HK-2 (cell line): ENCODE measurements around the gene BICDL1.
"Not testable (repeated sequence)": the region's sequence is repeated elsewhere in the genome, so short reads cannot be mapped to it uniquely, and the experiment has no call there.

Experiments used
- DNase-seq: peaks from one replicate; pipeline ENCODE4 v3.0.0-alpha.2; 2018; ENCODE audit not compliant: unreplicated experiment

BICDL1 gene

DNA sequence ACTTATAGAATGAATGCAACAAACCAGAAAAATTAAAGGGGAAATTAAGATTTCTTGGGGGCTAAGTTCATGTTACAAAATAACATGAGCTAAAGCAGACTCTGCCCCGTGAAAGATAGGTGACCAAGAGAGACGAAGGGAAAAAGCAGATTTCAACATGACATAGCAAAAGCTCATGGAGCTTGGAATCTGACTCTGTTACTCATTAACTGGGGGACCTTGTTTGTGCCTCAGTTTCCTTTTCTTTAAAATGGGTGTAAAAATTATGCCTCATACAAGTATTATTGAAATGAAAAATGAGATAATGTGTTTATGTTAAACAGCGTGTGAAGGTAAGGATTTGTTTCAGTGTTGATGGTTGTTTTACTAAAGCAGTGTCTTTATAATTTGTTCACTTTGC lies 11.5 kb downstream of the BICDL1 start:
- no peak for DNase-seq

DNA sequence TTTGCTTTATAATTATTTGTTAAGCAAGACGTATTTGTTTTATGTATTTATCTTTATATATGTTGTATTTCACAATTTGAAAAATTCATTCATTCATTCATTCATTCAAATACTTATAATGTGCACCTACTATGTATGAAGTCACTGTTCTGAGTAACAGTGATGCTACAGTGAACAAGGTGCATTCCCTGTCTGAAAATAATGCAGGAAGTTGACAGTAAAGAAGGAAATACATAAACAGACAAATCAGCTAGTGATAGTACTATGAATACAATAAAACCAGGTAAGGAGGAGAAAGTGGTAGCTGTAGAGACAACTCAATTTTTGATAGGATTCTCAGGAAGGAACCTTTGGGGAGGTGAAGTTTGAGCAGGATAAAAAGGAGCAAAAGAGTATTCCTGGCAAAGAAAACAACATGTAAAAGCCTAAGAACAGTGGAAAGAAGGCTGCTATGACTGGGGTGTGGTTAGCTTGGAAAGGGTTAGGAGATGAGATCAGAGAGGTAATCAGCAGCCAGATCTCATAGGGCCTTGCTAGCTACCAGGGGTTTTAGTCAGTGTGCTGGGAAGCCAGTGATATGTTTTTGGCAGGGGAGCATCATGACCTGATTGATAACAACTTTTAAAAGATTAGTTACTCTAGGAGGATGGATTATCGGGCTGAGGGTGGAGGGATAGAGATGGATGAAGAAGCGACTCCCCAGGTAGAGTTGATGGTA lies 17.4 kb downstream of the BICDL1 start:
- no peak for DNase-seq

DNA sequence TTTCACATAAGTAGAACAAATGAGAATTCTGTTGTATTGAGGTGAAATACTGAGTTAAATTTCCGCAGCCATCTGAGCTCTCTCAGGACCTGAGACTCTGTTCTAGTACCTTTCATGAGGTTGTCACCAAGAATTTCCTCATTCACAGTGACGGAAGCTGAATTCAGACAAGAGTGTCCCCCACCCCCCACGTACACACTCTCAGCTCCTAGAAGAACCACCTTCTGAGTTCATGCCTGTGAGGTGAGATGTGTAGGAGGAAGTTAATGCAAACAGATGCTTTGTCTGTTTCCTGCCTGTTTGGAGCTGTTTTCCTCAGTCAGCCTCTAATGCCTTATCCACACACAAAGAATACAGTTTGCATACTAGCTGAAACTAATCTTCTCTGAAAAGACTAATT lies 18.2 kb downstream of the BICDL1 start:
- no peak for DNase-seq

DNA sequence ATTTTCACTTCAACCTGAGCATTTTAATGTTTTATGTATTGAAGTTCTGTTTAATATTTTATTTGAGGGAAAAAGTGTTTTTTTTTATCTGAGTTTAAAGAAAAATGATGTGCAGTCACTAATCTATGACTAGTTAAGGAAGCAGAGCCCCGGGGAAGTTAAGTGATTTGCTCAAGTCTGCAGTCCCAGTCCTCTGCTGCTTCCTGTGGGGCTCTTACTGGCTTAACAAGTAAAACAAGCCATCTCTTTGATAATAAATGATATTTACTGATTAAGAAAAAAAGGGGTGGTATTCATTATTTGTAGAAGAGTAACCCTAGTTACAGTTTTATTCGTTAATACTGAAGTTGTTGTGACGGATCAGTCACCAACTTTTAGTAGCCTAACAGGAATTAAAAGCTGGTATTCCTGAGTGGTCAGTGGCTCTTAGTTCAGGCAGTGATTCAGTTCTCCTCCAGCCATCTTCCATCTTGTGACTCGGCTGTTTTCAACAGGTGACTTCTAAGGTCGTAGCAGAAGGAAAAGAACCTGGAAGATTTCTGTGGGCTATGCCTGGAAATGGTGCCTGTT lies 21.7 kb downstream of the BICDL1 start:
- no peak for DNase-seq

DNA sequence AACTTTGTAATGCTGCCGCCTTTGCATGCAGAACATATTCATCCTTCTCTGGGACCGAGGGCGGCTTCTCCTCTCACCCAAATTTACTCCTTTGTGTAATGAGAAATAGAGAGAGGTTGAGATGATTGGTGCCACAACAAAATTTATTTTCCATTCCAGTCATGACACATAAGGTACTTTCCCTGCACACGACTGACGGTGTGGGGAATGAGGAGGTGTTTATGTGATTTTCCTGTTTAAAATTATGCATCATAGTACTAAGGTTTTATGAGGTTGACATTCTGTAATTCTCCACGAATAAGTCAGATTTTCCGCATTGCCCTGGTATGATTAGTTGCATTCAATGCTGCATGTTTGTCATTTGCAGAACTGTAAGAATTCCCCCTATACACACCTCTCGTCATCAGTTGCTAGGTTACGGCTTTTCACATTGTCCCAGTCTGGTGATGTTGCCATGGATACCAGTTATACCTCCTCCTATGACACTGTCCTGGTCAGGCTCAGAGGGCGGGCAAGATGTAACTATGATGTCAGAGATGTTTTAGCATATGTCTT lies 23.1 kb downstream of the BICDL1 start:
- no peak for DNase-seq

DNA sequence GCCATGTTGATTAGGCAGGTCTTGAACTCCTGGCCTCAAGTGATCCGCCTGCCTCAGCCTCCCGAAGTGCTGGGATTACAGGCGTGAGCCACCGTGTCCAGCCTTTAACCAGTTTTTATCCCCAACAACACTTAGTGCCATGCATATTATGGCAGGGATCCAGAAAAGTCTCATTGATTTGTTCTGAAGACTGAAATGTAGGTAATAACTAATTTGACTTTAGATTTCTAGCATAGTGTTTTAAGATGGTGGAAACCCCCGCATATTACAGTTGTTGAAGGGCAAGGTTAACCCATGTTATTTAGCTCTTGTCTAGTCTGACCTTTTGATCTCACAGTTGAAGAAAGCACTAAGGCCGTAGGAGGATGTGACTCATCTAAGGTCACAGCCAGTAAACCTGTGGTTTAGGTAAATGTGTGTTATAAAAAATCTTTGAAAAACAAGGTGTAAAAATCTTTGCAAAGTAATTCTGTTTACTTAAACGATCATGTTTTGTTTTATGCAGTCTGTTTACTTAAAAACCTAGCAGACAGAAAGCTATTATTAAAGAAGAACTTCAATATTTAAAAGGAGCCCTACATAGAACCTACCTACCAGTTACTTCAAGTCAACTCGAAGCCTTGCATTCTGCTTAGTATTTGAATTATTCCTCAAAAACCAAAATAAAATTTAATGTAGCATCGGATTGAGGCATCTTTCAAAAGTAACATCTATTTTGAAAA lies 24.8 kb downstream of the BICDL1 start:
- DNase-seq = no peak

DNA sequence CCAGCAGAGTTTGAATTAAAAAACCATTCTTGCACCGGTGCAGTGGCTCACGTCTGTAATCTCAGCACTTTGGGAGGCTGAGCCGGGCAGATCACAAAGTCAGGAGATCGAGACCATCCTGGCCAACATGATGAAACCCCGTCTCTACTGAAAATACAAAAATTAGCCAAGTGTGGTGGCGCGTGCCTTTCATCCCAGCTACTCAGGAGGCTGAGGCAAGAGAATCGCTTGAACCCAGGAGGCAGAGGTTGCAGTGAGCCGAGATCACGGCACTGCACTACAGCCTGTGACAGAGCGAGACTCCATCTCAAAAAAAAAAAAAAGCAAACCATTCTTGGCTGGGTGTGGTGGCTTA lies 25.3 kb downstream of the BICDL1 start:
- DNase-seq = not testable (repeated sequence)

DNA sequence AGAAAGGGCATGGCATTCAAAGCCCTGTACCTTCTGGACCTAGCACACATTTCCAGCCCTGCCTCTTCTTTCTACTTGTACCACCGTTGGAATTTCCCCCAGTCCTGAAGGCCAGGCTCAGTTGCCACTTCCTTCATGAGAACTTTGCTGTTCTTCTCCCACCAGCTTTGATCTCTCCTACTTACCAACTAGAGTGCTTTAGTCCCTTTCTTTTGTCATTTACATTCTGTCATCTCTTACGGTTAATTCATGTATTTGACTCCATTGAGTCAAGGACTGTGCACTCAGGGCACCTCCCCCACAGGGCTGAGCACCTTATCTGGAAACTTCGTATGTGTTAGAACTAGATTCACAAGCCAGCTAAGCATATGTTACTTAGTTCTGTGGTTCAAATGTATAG lies 26.3 kb downstream of the BICDL1 start:
- no peak for DNase-seq

DNA sequence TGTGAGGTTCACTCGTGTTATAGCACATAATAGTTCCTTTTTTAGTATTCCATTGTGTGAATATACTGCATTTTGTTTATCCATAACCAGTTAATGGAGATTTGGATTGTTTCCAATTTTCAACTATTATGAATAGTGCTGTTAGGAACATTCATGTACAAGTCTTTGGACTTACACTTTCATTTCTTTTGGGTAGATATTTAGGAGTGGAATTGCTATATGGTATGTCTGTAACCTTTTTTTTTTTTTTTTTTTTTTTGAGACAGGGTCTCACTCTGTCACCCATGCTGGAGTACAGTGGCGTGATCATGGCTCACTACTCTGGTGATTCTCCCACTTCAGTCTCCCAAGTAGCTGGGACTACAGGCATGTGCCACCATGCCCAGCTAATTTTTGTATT lies 27.2 kb downstream of the BICDL1 start:
- not testable (repeated sequence) for DNase-seq

DNA sequence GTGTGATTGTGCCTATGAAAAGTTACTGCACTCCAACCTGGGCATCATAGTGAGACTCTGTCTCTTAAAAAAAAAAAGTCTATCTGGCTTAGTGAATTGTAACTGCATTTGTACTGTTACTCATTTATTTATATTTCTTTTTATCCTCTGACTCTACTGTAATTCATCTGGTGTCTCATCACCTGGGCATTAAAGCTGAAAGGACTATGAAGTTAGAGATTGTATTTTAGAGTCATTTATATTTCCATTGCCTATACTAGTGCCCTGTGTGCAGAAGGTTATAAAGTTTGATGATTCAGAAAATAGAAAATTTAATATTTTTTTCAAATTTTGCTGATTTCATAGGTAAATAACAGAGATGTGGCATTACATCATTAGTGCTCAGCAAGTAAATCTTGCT lies 30.2 kb downstream of the BICDL1 start:
- DNase-seq = no peak

DNA sequence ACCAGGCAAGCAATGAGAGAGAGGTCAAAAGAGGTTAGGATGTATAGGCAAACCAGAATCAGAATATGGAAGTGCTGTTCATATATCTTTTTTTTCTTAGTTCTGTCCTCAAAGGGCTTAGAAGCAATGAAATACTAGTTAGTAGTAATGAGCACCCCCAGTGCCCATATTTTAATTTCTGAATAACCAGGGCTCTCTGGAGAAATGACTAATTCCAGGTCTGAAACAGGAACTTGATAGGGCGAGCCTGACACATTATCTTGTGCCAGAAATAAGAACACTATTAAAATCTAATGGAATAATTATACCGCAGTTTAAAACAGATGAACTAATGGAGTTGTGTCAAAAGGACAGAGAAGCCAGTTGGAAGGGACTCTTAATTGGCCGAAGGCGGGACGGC lies 30.9 kb downstream of the BICDL1 start:
- DNase-seq = no peak

DNA sequence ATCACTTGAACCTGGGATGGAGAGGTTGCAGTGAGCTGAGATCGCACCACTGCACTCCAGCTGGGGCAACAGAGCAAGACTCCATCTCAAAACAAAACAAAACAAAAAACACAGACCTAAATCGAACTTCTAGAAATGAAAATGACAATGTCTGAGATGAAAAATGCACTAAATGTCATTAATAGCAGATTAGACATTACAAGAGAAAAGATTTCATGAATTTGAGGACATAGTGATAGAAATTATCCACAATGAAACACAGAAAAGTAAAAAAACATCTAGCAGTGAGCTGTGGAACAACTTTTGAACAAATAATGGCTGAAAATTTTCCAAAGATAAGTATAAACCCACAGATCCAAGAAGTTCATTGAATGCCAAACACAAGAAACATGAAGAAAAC lies 35.2 kb downstream of the BICDL1 start:
- no peak for DNase-seq

DNA sequence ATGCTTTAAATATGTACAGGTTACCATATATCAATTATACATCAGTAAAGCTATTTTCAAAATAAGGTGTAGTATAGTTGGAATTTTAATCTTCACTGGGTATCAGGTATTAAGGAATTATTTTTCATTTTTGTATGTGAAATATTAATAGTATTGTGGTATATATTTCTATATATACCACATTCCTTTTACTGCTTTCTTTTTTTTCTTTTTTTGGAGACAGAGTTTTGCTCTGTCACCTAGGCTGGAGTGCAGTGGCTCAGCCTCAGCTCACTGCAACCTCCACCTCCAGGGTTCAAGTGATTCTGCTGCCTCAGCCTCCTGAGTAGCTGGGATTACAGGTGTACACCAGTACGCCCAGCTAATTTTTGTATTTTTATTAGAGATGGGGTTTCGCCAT lies 36.6 kb downstream of the BICDL1 start:
- no peak for DNase-seq

DNA sequence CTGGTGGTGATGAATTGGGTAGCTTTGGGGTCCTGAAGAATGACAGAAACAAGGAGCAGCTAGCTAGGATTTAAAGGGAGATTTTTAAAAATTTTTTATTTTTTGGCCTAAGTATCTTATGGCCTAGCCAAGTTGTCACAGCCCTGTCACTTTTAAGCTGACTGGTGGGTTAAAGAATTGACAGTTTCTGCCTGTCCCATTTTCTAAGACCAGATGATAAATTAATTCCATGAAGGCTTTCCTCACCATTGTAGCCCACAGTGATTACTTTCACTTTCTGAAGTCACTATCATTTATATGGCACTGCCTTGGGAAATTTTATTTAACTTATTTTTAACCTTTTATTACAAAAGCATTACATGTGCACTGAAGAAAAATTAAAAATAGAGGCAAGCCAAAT lies 43.2 kb downstream of the BICDL1 start:
- no peak for DNase-seq

DNA sequence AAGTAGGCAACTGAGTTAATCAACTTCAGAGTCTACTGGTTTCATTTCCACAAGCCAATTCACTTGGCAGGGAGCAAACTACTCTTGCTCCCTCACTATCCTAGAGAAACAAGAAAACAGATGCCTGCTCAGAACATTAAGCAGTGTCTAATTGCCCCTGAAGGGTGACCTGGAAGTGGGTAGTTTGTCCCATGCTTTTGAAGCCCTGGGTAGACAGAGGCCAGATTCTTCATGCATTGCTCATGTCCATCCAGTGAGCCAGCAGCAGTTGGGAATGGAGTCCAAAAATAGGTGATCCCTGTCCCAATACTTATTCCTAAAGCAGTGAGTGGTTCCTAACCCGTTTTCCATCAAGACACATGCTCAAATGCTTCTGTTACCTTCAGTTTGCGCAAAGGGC lies 48.8 kb downstream of the BICDL1 start:
- peak; percentile 16 for DNase-seq

DNA sequence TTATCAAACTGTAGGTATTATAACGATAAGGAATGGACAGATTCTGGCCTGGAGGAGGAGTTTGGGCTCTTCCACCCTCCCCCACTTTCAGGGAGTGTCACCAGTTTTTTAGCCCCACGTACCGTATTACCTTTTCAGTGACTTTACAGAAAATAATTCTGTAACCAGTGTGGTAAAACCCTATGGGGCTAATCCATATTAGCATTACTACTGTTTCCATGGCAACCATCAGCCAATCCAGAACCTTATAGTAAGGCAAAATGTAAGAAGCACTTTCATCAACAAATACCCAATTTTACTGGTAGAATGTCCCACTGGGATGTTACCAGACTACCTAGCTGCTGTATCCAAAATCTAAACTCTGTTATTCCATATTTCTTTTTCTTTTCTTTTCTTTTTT lies 50.7 kb downstream of the BICDL1 start:
- no peak for DNase-seq

DNA sequence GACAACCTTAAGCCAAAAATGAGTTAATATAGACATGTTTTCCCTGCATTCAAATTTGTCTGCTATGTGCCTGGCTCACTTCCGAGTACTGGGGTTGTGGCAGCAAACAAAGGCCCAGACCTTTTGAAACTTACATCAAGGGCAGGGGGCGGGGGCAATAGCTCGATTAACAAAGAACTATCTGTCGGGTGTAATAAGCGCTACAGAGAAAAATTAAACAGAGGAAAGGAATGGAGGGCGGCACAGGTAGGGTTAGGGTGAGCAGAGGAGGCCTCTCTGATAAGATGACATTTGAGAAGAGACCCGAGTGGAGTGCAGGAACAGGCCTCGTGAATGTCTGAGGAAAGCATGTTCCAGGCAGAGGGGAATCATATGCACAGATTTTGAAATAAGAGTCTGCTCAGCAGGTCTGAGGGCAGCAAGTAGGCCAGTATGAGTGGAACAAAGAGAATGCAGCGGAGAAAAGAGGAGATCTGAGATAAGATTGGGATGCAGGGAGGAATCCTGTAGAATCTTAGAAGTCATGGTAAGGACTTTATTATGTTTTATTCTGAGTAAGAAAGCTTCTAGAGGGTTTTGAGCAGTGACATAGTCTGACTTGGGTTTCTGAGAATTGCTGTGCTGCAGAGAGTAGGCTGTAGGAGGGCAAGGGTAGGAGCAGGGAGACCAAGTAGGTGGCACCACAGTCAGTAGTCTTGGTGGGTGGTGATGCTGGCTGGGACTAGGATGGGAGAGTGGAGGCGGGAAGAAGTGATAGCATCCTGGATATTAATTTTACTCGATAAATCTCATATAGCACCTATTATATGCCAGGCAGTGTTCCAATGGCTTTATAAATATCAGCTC lies 52.6 kb downstream of the BICDL1 start:
- no peak for DNase-seq

DNA sequence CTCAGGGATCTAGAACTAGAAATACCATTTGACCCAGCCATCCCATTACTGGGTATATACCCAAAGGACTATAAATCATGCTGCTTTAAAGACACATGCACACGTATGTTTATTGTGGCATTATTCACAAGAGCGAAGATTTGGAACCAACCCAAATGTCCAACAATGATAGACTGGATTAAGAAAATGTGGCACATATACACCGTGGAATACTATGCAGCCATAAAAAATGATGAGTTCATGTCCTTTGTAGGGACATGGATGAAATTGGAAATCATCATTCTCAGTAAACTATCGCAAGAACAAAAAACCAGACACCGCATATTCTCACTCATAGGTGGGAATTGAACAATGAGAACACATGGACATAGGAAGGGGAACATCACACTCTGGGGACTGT lies 56.3 kb downstream of the BICDL1 start:
- not testable (repeated sequence) for DNase-seq

DNA sequence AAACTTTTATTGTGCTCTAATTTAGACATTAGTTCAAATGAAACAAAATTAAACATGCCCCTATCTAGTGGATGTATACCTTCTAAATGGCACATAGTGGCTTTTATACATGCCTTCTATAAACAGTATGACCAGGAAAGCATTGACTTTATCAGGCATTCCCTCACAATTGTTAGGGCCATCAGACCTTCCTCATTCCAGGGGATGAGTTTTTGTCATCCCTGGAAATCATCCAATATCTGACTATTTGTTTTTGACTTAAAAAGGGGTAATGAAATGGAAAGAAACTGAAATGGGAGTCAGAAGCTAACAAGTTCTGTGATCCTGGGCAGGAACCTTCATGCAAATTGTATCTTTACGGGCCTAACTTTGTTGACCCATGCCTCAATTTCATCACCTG lies 58.0 kb downstream of the BICDL1 start:
- no peak for DNase-seq

DNA sequence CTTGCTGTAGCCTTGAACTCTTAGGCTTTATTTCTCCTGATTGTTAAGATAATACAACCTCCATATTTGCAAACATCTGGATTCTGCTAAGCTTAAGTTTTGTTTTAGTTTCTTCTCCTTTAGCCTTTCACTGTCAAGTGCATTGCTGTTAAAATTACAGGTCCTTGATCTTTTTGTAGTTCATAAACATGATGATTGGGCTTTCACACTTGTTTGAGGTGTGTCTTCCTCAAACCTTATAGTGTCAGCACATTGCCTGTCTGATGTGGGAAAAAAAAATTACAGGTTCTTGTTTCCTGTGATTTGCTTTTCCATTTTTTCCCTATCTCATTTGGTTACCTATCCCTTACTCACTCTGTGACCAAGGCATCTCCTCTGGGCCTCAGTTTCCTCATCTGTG lies 59.2 kb downstream of the BICDL1 start:
- no peak for DNase-seq

DNA sequence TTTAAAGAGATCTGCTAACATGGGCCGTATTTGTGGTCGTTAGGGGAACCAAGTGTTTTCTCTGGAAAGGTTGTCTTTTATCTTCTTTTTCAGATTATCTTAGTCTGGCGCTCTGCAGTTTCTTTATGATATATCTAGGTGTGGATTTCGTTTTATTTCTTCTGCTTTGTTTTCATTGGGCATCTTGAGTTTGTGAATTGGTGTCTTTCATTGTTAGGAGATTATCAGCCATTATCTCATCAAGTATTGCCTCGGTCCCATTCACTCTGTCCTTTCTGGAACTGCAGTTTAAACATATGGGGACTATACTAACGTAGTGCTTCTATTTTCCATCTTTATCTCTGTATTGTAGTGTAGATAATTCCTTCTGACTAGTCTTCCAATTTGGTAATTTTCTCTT lies 60.4 kb downstream of the BICDL1 start:
- no peak for DNase-seq

DNA sequence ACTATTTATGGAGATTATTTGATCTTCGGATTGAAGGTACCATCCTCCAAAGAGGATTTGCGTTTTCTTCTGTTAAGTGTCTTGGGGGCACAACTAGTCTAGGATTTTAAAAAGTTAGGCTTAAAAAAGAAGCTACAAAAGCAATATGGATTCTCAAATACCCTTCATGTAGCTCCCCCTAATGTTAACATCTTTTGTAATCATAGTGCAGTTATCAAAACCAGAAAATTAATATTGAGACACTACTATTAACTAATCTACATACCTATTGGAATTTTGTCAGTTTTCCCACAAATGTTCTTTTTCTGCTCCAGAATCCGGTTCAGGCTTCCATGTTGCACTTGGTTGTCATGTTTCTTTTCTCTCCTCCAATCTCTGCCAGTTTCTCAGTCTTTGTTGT lies 62.5 kb downstream of the BICDL1 start:
- no peak for DNase-seq
